ENCODE results near the gene PCMTD2. TPM values are rescaled to one million over a fixed set of nuclear protein-coding genes. Genes with fewer than 3 reads are reported as not detected.

Gene PCMTD2
- 35.5 and 53.5 TPM in 2 replicates for total RNA-seq

DNA sequence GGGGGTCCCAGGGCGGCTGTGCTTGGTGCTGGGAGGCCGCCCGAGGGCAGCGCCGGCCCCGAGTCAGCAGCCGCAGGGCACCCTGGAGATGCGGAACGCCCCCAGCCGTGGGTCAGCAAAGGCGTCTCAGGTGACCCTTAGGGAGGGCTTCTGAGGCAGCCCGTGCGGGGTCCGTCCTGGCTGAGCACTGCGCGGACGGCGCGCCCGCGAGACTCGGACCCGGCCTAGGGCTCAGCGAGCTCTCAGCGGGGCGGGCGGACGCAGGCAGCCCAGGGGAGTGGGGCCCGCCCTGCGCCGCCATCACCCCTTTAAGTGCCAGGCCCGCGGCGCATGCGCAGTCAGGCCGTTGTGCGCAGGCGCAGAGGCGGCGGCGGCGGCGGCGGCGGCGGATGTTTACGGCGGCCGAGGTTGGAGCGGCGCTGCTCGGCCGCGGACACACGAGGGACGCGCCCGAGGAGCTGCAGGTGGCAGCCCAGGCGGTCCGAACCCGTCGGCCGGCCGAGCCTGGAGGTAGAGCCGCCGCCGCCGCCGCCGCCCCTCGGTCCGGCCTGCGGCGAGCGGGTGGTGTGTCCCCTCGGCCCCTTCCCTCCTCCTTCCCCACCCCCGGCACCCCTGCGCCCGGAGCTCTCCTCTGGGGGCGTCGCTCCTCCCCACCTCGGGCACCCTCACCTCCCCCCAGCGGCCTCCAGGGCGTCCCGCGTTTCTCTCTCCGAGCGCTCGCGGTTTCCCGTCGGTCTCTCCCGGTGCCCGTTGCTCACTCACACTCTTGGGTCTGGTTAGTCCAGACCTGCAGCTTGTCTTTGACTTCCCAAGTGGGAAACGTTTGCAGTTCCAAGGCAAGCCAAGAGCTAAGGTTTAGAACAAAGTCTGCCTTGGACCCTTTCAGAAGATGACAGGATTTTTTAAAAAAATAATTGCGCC lies at the start of gene PCMTD2:
TSS of gene PCMTD2 (plus strand) at position 388 of the 921 bp plus-strand sequence. CDS start 4,218 bp downstream, outside the sequence.

Other genes with a start within 250 kb of the PCMTD2 start
- gene C20orf204, start 219.6 kb upstream of the PCMTD2 start, total RNA-seq: 0.47 and 0.60 TPM in 2 replicates
- gene SOX18, start 206.1 kb upstream of the PCMTD2 start, total RNA-seq: under 0.01 TPM in 1 of 2 replicates, not detected in the other
- 44.7 and 44.8 TPM in 2 replicates for gene TCEA2, start 192.6 kb upstream of the PCMTD2 start, total RNA-seq
- gene RGS19, start 176.2 kb upstream of the PCMTD2 start, total RNA-seq: 5.4 and 5.8 TPM in 2 replicates
- 2.2 and 3.5 TPM in 2 replicates for gene OPRL1, start 175.7 kb upstream of the PCMTD2 start, total RNA-seq
- 0.09 and 0.16 TPM in 2 replicates for gene LKAAEAR1, start 171.3 kb upstream of the PCMTD2 start, total RNA-seq
- not detected in 2 replicates for gene NPBWR2, start 148.2 kb upstream of the PCMTD2 start, total RNA-seq
- not detected in 2 replicates for gene MYT1, start 91.3 kb upstream of the PCMTD2 start, total RNA-seq

All from bronchial smooth muscle cell (primary cell).